ENCODE results near the gene RSRP1. TPM values are rescaled to one million over a fixed set of nuclear protein-coding genes. Genes with fewer than 3 reads are reported as not detected.

Gene RSRP1
- total RNA-seq, 2 donors from 2014 or later, result 193 to 208 TPM

GRCh38 chr1:25216123-25216522 is 31.1 kb downstream of the RSRP1 start:
- no peak for DNase-seq (ENCODE audit: low spot score)
- H3K4me3 ChIP-seq, result no peak overlapping the region
- H3K27me3 ChIP-seq (replicated peaks; ENCODE audit: insufficient read depth), result no peaks in the 10 kb centered on the region
- ATAC-seq (ENCODE audit: insufficient number of reproducible peaks, low FRiP score, low read depth), result no peak
- TF ChIP-seq CTCF (IDR thresholded peaks at IDR 0.05), result no peak
- no peaks in the 10 kb centered on the region for H3K9me3 ChIP-seq
- H3K36me3 ChIP-seq, result peaks cover 5% of the 10 kb centered on the region
- H3K4me1 ChIP-seq (ENCODE audit: control insufficient read depth in 1 of 2, low read depth in 2 of 2), result no peaks in the 10 kb centered on the region
- H3K27ac ChIP-seq, result no peak overlapping the region

GRCh38 chr1:25212725-25213124 is 34.5 kb downstream of the RSRP1 start:
- no peak for TF ChIP-seq CTCF (IDR thresholded peaks at IDR 0.05)
- H3K9me3 ChIP-seq, result no peaks in the 10 kb centered on the region
- no peak overlapping the region for H3K27ac ChIP-seq

GRCh38 chr1:25210728-25211127 is 36.5 kb downstream of the RSRP1 start:
- DNase-seq (ENCODE audit: low spot score), result no peak

More at GRCh38 chr1:25212725-25213124, 34.5 kb downstream of the RSRP1 start:
- Histone ChIP-seq H3K27me3 (replicated peaks; ENCODE audit: insufficient read depth) (no peaks in the 10 kb centered on the region), H3K4me3 (no peak overlapping the region), H3K4me1 (ENCODE audit: control insufficient read depth in 1 of 2, low read depth in 2 of 2) (no peaks in the 10 kb centered on the region), H3K36me3 (no peaks in the 10 kb centered on the region)
- ATAC-seq (ENCODE audit: insufficient number of reproducible peaks, low FRiP score, low read depth) (no peak), DNase-seq (ENCODE audit: low spot score) (no peak)

GRCh38 chr1:25209516-25209915 is 37.7 kb downstream of the RSRP1 start:
- no peak for ATAC-seq (ENCODE audit: insufficient number of reproducible peaks, low FRiP score, low read depth)

More at GRCh38 chr1:25210728-25211127, 36.5 kb downstream of the RSRP1 start:
- no peak for ATAC-seq (ENCODE audit: insufficient number of reproducible peaks, low FRiP score, low read depth)
- no peak for TF ChIP-seq CTCF (IDR thresholded peaks at IDR 0.05)
- H3K9me3 ChIP-seq, result no peaks in the 10 kb centered on the region
- H3K27ac ChIP-seq, result no peak overlapping the region
- H3K4me1 ChIP-seq (ENCODE audit: control insufficient read depth in 1 of 2, low read depth in 2 of 2), result no peaks in the 10 kb centered on the region
- no peaks in the 10 kb centered on the region for H3K36me3 ChIP-seq
- no peaks in the 10 kb centered on the region for H3K27me3 ChIP-seq (replicated peaks; ENCODE audit: insufficient read depth)
- H3K4me3 ChIP-seq, result no peak overlapping the region

GRCh38 chr1:25208561-25209222 is 38.6 kb downstream of the RSRP1 start:
- Histone ChIP-seq H3K36me3 (no peaks in the 10 kb centered on the region), H3K4me1 (ENCODE audit: control insufficient read depth in 1 of 2, low read depth in 2 of 2) (no peaks in the 10 kb centered on the region), H3K27me3 (replicated peaks; ENCODE audit: insufficient read depth) (no peaks in the 10 kb centered on the region), H3K4me3 (no peak overlapping the region), H3K9me3 (no peaks in the 10 kb centered on the region), H3K27ac (no peak overlapping the region)
- ATAC-seq (ENCODE audit: insufficient number of reproducible peaks, low FRiP score, low read depth) (no peak), DNase-seq (ENCODE audit: low spot score) (no peak)
- TF ChIP-seq CTCF (IDR thresholded peaks at IDR 0.05), result no peak

More at GRCh38 chr1:25209516-25209915, 37.7 kb downstream of the RSRP1 start:
- Histone ChIP-seq H3K36me3 (no peaks in the 10 kb centered on the region), H3K4me1 (ENCODE audit: control insufficient read depth in 1 of 2, low read depth in 2 of 2) (no peaks in the 10 kb centered on the region), H3K4me3 (no peak overlapping the region), H3K9me3 (no peaks in the 10 kb centered on the region), H3K27ac (no peak overlapping the region), H3K27me3 (replicated peaks; ENCODE audit: insufficient read depth) (no peaks in the 10 kb centered on the region)
- DNase-seq (ENCODE audit: low spot score), result no peak
- TF ChIP-seq CTCF (IDR thresholded peaks at IDR 0.05), result no peak

All from thoracic aorta (tissue), 2 donors.